ENCODE data around the gene ITGB5. TPM values are rescaled to one million over a fixed set of nuclear protein-coding genes. Genes with fewer than 3 reads are reported as not detected.

ITGB5 gene
- total RNA-seq, 5 donors from 2014 or later (not counting 1 experiment from before 2014, with no cell fraction given): 1.2 to 2.5 (median 1.7) TPM

DNA sequence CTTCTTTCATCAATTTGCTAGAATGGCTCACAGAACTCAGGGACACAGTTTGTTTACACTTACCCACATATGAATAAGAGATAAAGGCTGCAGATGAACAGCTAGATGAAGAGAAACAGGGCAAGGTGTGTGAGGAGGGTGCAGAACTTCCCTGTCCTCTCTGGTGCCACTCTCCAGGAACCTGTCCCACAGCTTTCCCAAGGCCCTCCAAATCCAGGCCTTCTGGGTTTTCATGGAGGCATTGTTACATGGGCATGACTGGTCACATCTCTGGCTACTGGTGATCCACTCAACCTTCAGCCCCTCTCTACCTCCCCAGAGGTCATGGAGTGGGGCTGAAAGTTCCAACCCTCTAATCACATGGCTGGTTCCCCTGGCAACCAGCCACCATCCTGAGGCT is 73.6 kb downstream of the ITGB5 start:
- no peak overlapping the region for H3K4me3 ChIP-seq (ENCODE audit: control insufficient read depth in 1 of 2, extremely low read depth in 1 of 2, low read length in 1 of 2)
- no peaks in the 10 kb centered on the region for H3K4me1 Mint-ChIP-seq
- peaks cover 4% of the 10 kb centered on the region in 2 donors for H3K27me3 Mint-ChIP-seq
- no peak for DNase-seq
- CTCF ChIA-PET: no interaction called here
- no peaks in the 10 kb centered on the region for H3K9me3 ChIP-seq
- no peak for ATAC-seq (replicated peaks in 1 of 4)
- H3K27ac ChIP-seq (ENCODE audit: low read length): no peak overlapping the region
- H3K36me3 Mint-ChIP-seq: no peaks in the 10 kb centered on the region
- H3K9me3 Mint-ChIP-seq: no peaks in the 10 kb centered on the region
- no peak overlapping the region for H3K4me3 Mint-ChIP-seq
- H3K36me3 ChIP-seq (ENCODE audit: control insufficient read depth in 2 of 2, extremely low read depth in 1 of 2, insufficient read depth in 1 of 2, low read length in 1 of 2): no peaks in the 10 kb centered on the region
- no peaks in the 10 kb centered on the region for H3K4me1 ChIP-seq (ENCODE audit: control insufficient read depth in 1 of 2, extremely low read depth in 1 of 2, insufficient read depth in 2 of 2, low read length in 2 of 2)
- POLR2A ChIA-PET: no interaction called here
- H3K27me3 ChIP-seq (replicated peaks in 1 of 2; ENCODE audit: control insufficient read depth in 2 of 2, extremely low read depth in 1 of 2, insufficient read depth in 2 of 2, low read length in 1 of 2): peaks cover 0 to 5% of the 10 kb centered on the region in 2 experiments
- H3K27ac Mint-ChIP-seq: no peak overlapping the region

DNA sequence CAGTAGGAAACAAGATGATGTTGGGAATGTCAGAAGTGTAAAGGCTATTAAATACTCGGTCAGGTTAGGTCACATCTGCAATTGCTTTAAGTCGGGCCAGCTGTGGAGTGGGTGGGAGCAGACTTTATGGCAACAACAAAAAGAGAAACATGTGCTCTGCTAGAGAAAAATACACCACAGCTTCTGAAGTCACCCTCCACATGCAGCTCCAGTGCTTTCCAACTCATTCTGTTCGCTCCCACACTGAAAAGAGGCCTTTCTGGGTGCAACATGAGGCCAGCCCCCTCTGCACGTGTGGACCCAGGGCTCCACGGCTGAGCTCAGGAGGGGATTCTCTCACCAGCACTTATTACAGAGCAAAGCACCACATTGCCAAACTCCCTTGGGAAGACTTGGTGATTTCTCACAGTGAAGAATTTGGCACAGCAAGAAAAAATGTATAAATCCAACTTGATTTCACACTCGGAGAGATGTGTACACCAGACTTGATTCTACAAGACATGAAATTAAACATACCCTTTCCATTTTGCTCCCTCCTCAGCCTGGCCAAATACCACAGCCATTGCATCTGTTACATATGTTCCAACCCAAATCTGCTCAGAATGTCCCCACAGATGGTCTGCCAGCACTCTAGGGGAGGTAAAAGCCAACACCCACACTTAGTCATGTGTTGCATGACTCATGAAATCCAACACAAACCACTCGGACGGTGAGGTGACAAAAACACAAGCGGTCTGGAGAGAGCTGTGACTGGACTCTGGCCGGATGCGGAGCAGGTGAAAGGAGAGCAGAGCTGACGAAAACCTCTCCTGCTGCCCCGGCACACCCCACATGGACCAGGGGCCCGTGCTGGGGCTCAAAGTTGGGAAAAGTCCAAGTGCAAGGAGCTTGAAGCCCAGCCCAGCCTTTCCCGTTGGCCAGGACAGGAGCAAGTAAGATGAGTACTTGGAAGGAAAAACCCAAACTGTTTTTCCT is 74.6 kb downstream of the ITGB5 start:
- Histone ChIP-seq H3K27ac (ENCODE audit: low read length) (no peak overlapping the region), H3K9me3 (no peaks in the 10 kb centered on the region), H3K36me3 (ENCODE audit: control insufficient read depth in 2 of 2, extremely low read depth in 1 of 2, insufficient read depth in 1 of 2, low read length in 1 of 2) (no peaks in the 10 kb centered on the region), H3K4me3 (ENCODE audit: control insufficient read depth in 1 of 2, extremely low read depth in 1 of 2, low read length in 1 of 2) (no peak overlapping the region), H3K4me1 (ENCODE audit: control insufficient read depth in 1 of 2, extremely low read depth in 1 of 2, insufficient read depth in 2 of 2, low read length in 2 of 2) (no peaks in the 10 kb centered on the region), H3K27me3 (replicated peaks in 1 of 2; ENCODE audit: control insufficient read depth in 2 of 2, extremely low read depth in 1 of 2, insufficient read depth in 2 of 2, low read length in 1 of 2) (peaks cover 0 to 3% of the 10 kb centered on the region in 2 experiments)
- no peaks in the 10 kb centered on the region for H3K9me3 Mint-ChIP-seq
- no peak for DNase-seq
- H3K27ac Mint-ChIP-seq: no peak overlapping the region
- POLR2A ChIA-PET: no interaction called here
- WGBS (ENCODE audit: insufficient coverage): 74% methylated on average over 9 of the region's 15 CpGs
- peaks cover 4 to 5% of the 10 kb centered on the region in 2 donors for H3K27me3 Mint-ChIP-seq
- no peaks in the 10 kb centered on the region for H3K36me3 Mint-ChIP-seq
- H3K4me1 Mint-ChIP-seq: no peaks in the 10 kb centered on the region
- H3K4me3 Mint-ChIP-seq: no peak overlapping the region
- CTCF ChIA-PET: no interaction called here
- ATAC-seq (replicated peaks in 1 of 4): no peak

DNA sequence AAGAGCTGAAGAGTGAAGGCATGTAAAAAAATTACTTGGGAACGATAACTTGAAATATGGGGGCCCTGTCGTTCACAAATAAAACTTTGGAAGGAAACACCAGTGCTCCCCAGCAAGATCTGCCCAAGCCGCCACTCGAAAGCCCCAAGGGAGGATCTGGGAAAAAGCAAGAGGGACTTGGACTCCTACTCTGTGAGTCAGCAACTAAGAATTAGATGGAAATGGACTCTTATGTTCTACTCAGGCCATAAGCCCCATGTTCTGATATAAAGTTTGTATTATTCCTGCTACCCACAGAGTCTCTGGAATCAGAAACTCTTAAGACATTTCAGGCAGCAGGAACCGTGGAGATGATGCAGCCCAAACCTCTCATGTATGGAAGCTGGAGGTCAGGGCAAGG is 75.7 kb downstream of the ITGB5 start:
- H3K4me1 Mint-ChIP-seq: no peaks in the 10 kb centered on the region
- Histone ChIP-seq H3K4me1 (ENCODE audit: control insufficient read depth in 1 of 2, extremely low read depth in 1 of 2, insufficient read depth in 2 of 2, low read length in 2 of 2) (no peaks in the 10 kb centered on the region), H3K36me3 (ENCODE audit: control insufficient read depth in 2 of 2, extremely low read depth in 1 of 2, insufficient read depth in 1 of 2, low read length in 1 of 2) (no peaks in the 10 kb centered on the region), H3K4me3 (ENCODE audit: control insufficient read depth in 1 of 2, extremely low read depth in 1 of 2, low read length in 1 of 2) (no peak overlapping the region), H3K9me3 (no peaks in the 10 kb centered on the region), H3K27me3 (replicated peaks in 1 of 2; ENCODE audit: control insufficient read depth in 2 of 2, extremely low read depth in 1 of 2, insufficient read depth in 2 of 2, low read length in 1 of 2) (peaks cover 0 to 3% of the 10 kb centered on the region in 2 experiments), H3K27ac (ENCODE audit: low read length) (no peak overlapping the region)
- WGBS (ENCODE audit: insufficient coverage): 81% methylated on average over 2 of the region's 5 CpGs
- peaks cover 0 to 5% of the 10 kb centered on the region in 2 donors for H3K27me3 Mint-ChIP-seq
- no peak for ATAC-seq (replicated peaks in 1 of 4)
- H3K27ac Mint-ChIP-seq: no peak overlapping the region
- no peak overlapping the region for H3K4me3 Mint-ChIP-seq
- ChIA-PET POLR2A (no interaction called here), CTCF (no interaction called here)
- H3K36me3 Mint-ChIP-seq: no peaks in the 10 kb centered on the region
- DNase-seq: no peak
- H3K9me3 Mint-ChIP-seq: no peaks in the 10 kb centered on the region

- Mint-ChIP-seq H3K27ac (no peak overlapping the region), H3K9me3 (no peaks in the 10 kb centered on the region), H3K27me3 (peaks cover 0 to 5% of the 10 kb centered on the region in 2 donors), H3K4me1 (no peaks in the 10 kb centered on the region), H3K4me3 (no peak overlapping the region), H3K36me3 (no peaks in the 10 kb centered on the region)
- H3K27me3 ChIP-seq (replicated peaks in 1 of 2; ENCODE audit: control insufficient read depth in 2 of 2, extremely low read depth in 1 of 2, insufficient read depth in 2 of 2, low read length in 1 of 2): peaks cover 0 to 3% of the 10 kb centered on the region in 2 experiments
- CTCF ChIA-PET: no interaction called here
- 100% methylated on average over 1 of the region's 4 CpGs for WGBS (ENCODE audit: insufficient coverage)
- no peak overlapping the region for H3K4me3 ChIP-seq (ENCODE audit: control insufficient read depth in 1 of 2, extremely low read depth in 1 of 2, low read length in 1 of 2)
- H3K4me1 ChIP-seq (ENCODE audit: control insufficient read depth in 1 of 2, extremely low read depth in 1 of 2, insufficient read depth in 2 of 2, low read length in 2 of 2): no peaks in the 10 kb centered on the region
- DNase-seq (no peak), ATAC-seq (replicated peaks in 1 of 4) (no peak)
- H3K36me3 ChIP-seq (ENCODE audit: control insufficient read depth in 2 of 2, extremely low read depth in 1 of 2, insufficient read depth in 1 of 2, low read length in 1 of 2): no peaks in the 10 kb centered on the region
- POLR2A ChIA-PET: no interaction called here
- H3K9me3 ChIP-seq: no peaks in the 10 kb centered on the region
- H3K27ac ChIP-seq (ENCODE audit: low read length): no peak overlapping the region
Observed at GRCh38 chr3:124810970-124811369, 76.2 kb downstream of the ITGB5 start.

GRCh38 chr3:124809039-124809438 is 78.1 kb downstream of the ITGB5 start:
- DNase-seq (no peak), ATAC-seq (replicated peaks in 1 of 4) (no peak)
- H3K4me1 ChIP-seq (ENCODE audit: control insufficient read depth in 1 of 2, extremely low read depth in 1 of 2, insufficient read depth in 2 of 2, low read length in 2 of 2): no peaks in the 10 kb centered on the region
- Mint-ChIP-seq H3K27me3 (peaks cover 5 to 8% of the 10 kb centered on the region in 2 donors), H3K36me3 (no peaks in the 10 kb centered on the region), H3K4me1 (no peaks in the 10 kb centered on the region), H3K9me3 (no peaks in the 10 kb centered on the region), H3K4me3 (no peak overlapping the region), H3K27ac (no peak overlapping the region)
- peaks cover 0 to 4% of the 10 kb centered on the region in 2 experiments for H3K27me3 ChIP-seq (replicated peaks in 1 of 2; ENCODE audit: control insufficient read depth in 2 of 2, extremely low read depth in 1 of 2, insufficient read depth in 2 of 2, low read length in 1 of 2)
- no peaks in the 10 kb centered on the region for H3K36me3 ChIP-seq (ENCODE audit: control insufficient read depth in 2 of 2, extremely low read depth in 1 of 2, insufficient read depth in 1 of 2, low read length in 1 of 2)
- H3K27ac ChIP-seq (ENCODE audit: low read length): no peak overlapping the region
- POLR2A ChIA-PET: no interaction called here
- CTCF ChIA-PET: interaction anchor here in 1 of 2 donors (0.6 kb wide), 1 partner anchor 40 kb away, joined by 3 read pairs; no protein-coding TSS in a partner anchor
- H3K4me3 ChIP-seq (ENCODE audit: control insufficient read depth in 1 of 2, extremely low read depth in 1 of 2, low read length in 1 of 2): no peak overlapping the region
- no peaks in the 10 kb centered on the region for H3K9me3 ChIP-seq
- WGBS (ENCODE audit: insufficient coverage): 83% methylated on average over 1 of the region's 3 CpGs

GRCh38 chr3:124805671-124806070 is 81.5 kb downstream of the ITGB5 start:
- no peak overlapping the region for H3K27ac Mint-ChIP-seq
- Histone ChIP-seq H3K9me3 (no peaks in the 10 kb centered on the region), H3K4me3 (ENCODE audit: control insufficient read depth in 1 of 2, extremely low read depth in 1 of 2, low read length in 1 of 2) (no peak overlapping the region), H3K36me3 (ENCODE audit: control insufficient read depth in 2 of 2, extremely low read depth in 1 of 2, insufficient read depth in 1 of 2, low read length in 1 of 2) (no peaks in the 10 kb centered on the region), H3K27ac (ENCODE audit: low read length) (no peak overlapping the region), H3K4me1 (ENCODE audit: control insufficient read depth in 1 of 2, extremely low read depth in 1 of 2, insufficient read depth in 2 of 2, low read length in 2 of 2) (no peaks in the 10 kb centered on the region), H3K27me3 (replicated peaks in 1 of 2; ENCODE audit: control insufficient read depth in 2 of 2, extremely low read depth in 1 of 2, insufficient read depth in 2 of 2, low read length in 1 of 2) (peaks cover 0 to 7% of the 10 kb centered on the region in 2 experiments)
- 86% methylated on average over 2 of the region's 4 CpGs for WGBS (ENCODE audit: insufficient coverage)
- CTCF ChIA-PET: interaction anchor here in 1 of 2 donors (0.7 kb wide), 1 partner anchor 154 kb away, joined by 3 read pairs; no protein-coding TSS in a partner anchor
- DNase-seq (no peak), ATAC-seq (replicated peaks in 1 of 4) (no peak)
- POLR2A ChIA-PET: interaction anchor here in 1 of 2 donors (0.7 kb wide), 1 partner anchor 351 kb away, joined by 3 read pairs; no protein-coding TSS in a partner anchor
- no peaks in the 10 kb centered on the region for H3K4me1 Mint-ChIP-seq
- no peaks in the 10 kb centered on the region for H3K9me3 Mint-ChIP-seq
- no peak overlapping the region for H3K4me3 Mint-ChIP-seq
- peaks cover 5 to 6% of the 10 kb centered on the region in 2 donors for H3K27me3 Mint-ChIP-seq
- no peaks in the 10 kb centered on the region for H3K36me3 Mint-ChIP-seq

Measured in T-cell (primary cell).